Osteocyte (in vitro differentiated cells): ENCODE results near the gene DDX10. TPM values are rescaled to one million over a fixed set of nuclear protein-coding genes. Genes with fewer than 3 reads are reported as not detected.

Source experiments
- DNase-seq: peaks from one replicate; pipeline ENCODE4 v3.0.0; 2021; ENCODE audit warnings: mixed read lengths; ENCODE audit not compliant: unreplicated experiment; ENCODE audit errors: extremely low spot score
- H3K27ac Mint-ChIP-seq: one replicate; pipeline ENCODE4 v1.8.0; 2021; ENCODE audit warnings: mild to moderate bottlenecking, mixed read lengths; ENCODE audit not compliant: unreplicated experiment
- H3K27me3 Mint-ChIP-seq: one replicate; pipeline ENCODE4 v1.8.0; 2021; ENCODE audit warnings: mixed read lengths; ENCODE audit not compliant: unreplicated experiment
- H3K36me3 Mint-ChIP-seq: one replicate; pipeline ENCODE4 v1.8.0; 2021; ENCODE audit warnings: mixed read lengths; ENCODE audit not compliant: unreplicated experiment
- H3K4me1 Mint-ChIP-seq: one replicate; pipeline ENCODE4 v1.8.0; 2021; ENCODE audit warnings: mixed read lengths; ENCODE audit not compliant: unreplicated experiment
- H3K4me3 Mint-ChIP-seq: one replicate; pipeline ENCODE4 v1.8.0; 2021; ENCODE audit warnings: mild to moderate bottlenecking, moderate library complexity, mixed read lengths; ENCODE audit not compliant: unreplicated experiment
- H3K9me3 Mint-ChIP-seq: one replicate; pipeline ENCODE4 v1.8.0; 2021; ENCODE audit warnings: mixed read lengths; ENCODE audit not compliant: unreplicated experiment
- CTCF ChIP-seq: fragments of 200-600 bp; sonication (generic); IDR thresholded peaks from 2 replicates; pipeline ENCODE4 v1.5.0; 2021; ENCODE audit warnings: antibody characterized with exemption, mild to moderate bottlenecking, moderate library complexity
- long read RNA-seq: library from polyadenylated mRNA; unstranded; transcript quantifications from one replicate; pipeline ENCODE4 v2.0.0, GENCODE V29; 2021
- total RNA-seq: library from RNA; stranded (reverse); gene quantifications from 2 replicates; pipeline ENCODE4 v1.2.1, GENCODE V29; 2021

The DDX10 gene
- total RNA-seq: 34.6 and 34.9 TPM in 2 replicates
- long read RNA-seq, full-length matches to known transcripts: 18 of 256 reads
- long read RNA-seq, partial matches to known transcripts: 227 of 256 reads
- long read RNA-seq, other reads (novel, unspliced or antisense): 11 of 256 reads

GRCh38 chr11:108664730-108665525, at the start of gene DDX10:
TSS of gene DDX10 (plus strand) at chr11:108665069. CDS start at chr11:108665154, 85 bp downstream.
- Mint-ChIP-seq H3K4me1 (peaks cover 37% of the 10 kb centered on the region), H3K27me3 (no peaks in the 10 kb centered on the region), H3K27ac (peak within 1 kb of the TSS; percentile 96), H3K4me3 (peak within 1 kb of the TSS; percentile 100), H3K36me3 (peaks cover 3% of the 10 kb centered on the region), H3K9me3 (no peaks in the 10 kb centered on the region)
- peak; percentile 19 for TF ChIP-seq CTCF
- DNase-seq: peak; percentile 99

GRCh38 chr11:108616549-108616948, 48.3 kb upstream of the DDX10 start:
- H3K4me1 Mint-ChIP-seq: no peaks in the 10 kb centered on the region
- H3K27me3 Mint-ChIP-seq: no peaks in the 10 kb centered on the region
- no peaks in the 10 kb centered on the region for H3K36me3 Mint-ChIP-seq
- TF ChIP-seq CTCF: no peak
- H3K27ac Mint-ChIP-seq: no peak overlapping the region
- no peak overlapping the region for H3K4me3 Mint-ChIP-seq
- DNase-seq: no peak
- H3K9me3 Mint-ChIP-seq: no peaks in the 10 kb centered on the region

GRCh38 chr11:108617055-108617454, 47.8 kb upstream of the DDX10 start:
- no peaks in the 10 kb centered on the region for H3K36me3 Mint-ChIP-seq
- H3K27me3 Mint-ChIP-seq: no peaks in the 10 kb centered on the region
- H3K4me3 Mint-ChIP-seq: no peak overlapping the region
- no peaks in the 10 kb centered on the region for H3K9me3 Mint-ChIP-seq
- DNase-seq: no peak
- no peak overlapping the region for H3K27ac Mint-ChIP-seq
- no peak for TF ChIP-seq CTCF
- H3K4me1 Mint-ChIP-seq: no peaks in the 10 kb centered on the region

GRCh38 chr11:108618529-108618928, 46.3 kb upstream of the DDX10 start:
- no peaks in the 10 kb centered on the region for H3K4me1 Mint-ChIP-seq
- H3K27ac Mint-ChIP-seq: no peak overlapping the region
- peaks cover 2% of the 10 kb centered on the region for H3K36me3 Mint-ChIP-seq
- DNase-seq: no peak
- peaks cover 3% of the 10 kb centered on the region for H3K27me3 Mint-ChIP-seq
- peaks cover 4% of the 10 kb centered on the region for H3K9me3 Mint-ChIP-seq
- TF ChIP-seq CTCF: no peak
- no peak overlapping the region for H3K4me3 Mint-ChIP-seq

- no peaks in the 10 kb centered on the region for H3K4me1 Mint-ChIP-seq
- no peak for DNase-seq
- H3K27ac Mint-ChIP-seq: no peak overlapping the region
- peaks cover 7% of the 10 kb centered on the region for H3K27me3 Mint-ChIP-seq
- no peak for TF ChIP-seq CTCF
- peaks cover 4% of the 10 kb centered on the region for H3K9me3 Mint-ChIP-seq
- H3K4me3 Mint-ChIP-seq: no peak overlapping the region
- H3K36me3 Mint-ChIP-seq: peaks cover 2% of the 10 kb centered on the region
Measured at GRCh38 chr11:108620958-108621772, 43.7 kb upstream of the DDX10 start.
